HG02571 (cell line): ENCODE data around the gene RXFP3.

Source experiments
- ATAC-seq: cut with Tn5 transposase; IDR thresholded peaks from one replicate; pipeline ENCODE4 v1.9.1; 2021; ENCODE audit warnings: mild to moderate bottlenecking, moderate library complexity; ENCODE audit not compliant: unreplicated experiment

The RXFP3 gene

GRCh38 chr5:33976307-33976706, 40.1 kb downstream of the RXFP3 start:
- ATAC-seq = no peak

DNA sequence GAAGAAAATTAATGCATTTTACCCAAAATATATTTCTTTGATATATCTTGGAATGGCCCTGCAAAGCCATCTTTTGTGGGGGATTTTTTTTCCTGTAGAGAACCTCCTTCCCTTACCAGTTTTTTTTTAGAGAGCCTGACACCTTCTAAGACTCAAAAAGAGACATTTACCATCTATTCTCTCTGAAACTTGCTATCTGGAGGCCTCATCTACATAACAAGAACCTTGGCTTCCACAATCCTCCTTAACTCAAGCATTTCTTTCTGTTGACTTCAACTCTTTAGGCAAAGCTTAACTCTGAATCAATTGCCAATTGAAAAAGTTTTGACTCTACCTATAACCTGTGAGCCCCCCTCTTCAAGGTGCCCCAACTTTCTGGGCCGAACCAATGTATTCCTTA, 42.1 kb downstream of the RXFP3 start:
- ATAC-seq = no peak

DNA sequence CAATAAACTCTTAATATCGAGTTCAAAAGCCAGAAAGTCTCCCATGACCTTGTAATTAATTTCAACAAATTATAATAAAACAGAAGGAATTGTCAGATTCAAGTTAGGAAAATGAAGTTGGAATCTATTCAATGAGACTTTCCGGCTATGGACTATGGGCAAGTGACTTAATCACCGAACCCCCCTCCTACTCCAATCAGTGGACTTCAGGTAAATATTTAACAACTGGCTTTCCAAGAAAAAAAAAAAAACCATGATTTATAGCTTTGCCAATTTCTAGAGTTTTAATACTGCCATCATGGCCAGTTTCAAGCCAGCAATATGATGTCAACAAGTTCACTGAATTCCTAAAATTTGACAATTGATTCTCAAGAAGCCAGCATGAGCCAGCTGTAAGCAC, 43.8 kb downstream of the RXFP3 start:
- ATAC-seq = no peak

DNA sequence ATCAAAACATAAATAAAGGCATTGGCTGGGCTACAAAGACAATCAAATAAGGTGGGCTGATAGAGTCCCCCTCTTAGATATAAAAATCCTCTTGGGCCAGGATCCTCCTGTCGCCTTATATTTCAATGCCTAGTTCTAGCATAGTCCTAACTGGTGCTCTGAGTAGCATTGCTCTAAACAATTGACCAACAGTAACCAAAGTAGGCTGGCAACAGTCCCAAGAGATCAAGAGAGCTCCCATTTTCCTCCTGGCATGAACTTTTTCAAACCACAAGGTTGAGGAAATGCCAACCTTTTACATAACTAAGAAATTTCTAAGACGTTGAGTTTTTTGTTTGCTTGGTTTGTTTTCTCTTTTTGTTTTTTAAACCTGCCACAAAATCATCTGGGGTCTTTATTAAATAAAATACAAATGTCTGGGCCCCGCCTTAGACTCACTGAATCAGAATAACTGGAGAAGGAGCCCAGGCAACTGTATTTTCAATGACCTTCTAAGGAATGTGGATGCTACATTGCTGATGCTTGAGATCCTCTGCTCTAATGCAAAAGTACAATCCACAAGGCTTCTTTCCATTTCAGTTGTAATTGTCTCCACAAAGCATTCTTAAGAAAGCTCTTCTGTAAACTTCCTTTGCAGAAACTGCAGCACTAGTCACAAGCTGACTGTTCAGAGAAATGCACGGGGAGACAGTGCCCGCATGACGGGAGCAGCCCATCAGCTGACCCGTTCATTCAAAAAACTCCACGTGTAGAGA, 45.4 kb downstream of the RXFP3 start:
- no peak for ATAC-seq

GRCh38 chr5:33984178-33984577, 48.0 kb downstream of the RXFP3 start:
- ATAC-seq = no peak

DNA sequence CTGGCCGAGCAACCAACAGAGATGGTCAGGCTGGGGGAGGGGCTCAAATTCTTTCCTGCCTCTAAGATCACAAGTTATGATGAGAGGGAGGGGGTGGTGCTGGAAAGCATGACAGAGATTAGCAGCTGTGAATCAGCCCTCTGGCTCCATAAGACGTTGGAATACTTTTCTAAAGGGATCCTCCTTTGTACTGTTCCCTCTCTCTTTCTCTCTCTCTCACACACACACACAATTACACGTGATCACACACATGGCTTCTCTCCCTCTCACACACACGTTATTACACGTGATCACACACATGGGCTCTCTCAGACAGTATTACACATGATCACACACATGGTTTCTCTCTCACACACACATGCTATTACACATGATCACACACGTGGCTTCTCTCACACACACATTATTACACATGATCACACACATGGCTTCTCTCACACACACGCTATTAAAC, 48.5 kb downstream of the RXFP3 start, which contains the start of gene SLC45A2:
Gene SLC45A2 (minus strand): TSS at position 23 of the 454 bp plus-strand sequence. CDS start 110 bp downstream, outside the sequence.
- ATAC-seq = no peak

DNA sequence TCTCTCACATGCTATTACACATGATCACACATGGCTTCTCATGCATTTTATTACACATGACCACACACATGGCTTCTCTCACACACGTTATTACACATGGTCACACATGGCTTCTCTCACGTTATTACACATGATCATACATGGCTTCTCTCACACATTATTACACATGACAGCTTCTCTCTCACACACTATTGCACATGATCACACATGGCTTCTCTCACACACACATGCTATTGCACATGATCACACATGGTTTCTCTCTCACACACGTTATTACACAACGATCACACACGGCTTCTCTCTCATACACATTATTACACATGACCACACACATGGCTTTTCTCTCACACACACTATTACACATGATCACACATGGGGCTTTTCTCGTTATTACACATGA, 49.3 kb downstream of the RXFP3 start:
- ATAC-seq = no peak
